ENCODE results near the gene CEBPA.
A peak's percentile ranks its signal among the peaks of the same experiment; 100 is the strongest.
"Not testable (repeated sequence)": the region's sequence is repeated elsewhere in the genome, so short reads cannot be mapped to it uniquely, and the experiment has no call there.

Gene CEBPA

GRCh38 chr19:33317517-33317916 is 15.2 kb upstream of the CEBPA start:
- Histone ChIP-seq H3K9me3 (no peaks in the 10 kb centered on the region; the same call in 1 of the 2 replicates), H3K27me3 (peaks cover 6% of the 10 kb centered on the region), H3K36me3 (no peaks in the 10 kb centered on the region), H3K4me1 (no peaks in the 10 kb centered on the region), H3K4me3 (ENCODE audit: low read depth, low read length) (no peak overlapping the region)
- TF ChIP-seq CTCF (IDR thresholded peaks at IDR 0.05; ENCODE audit: low read depth, low read length), result no peak
- no peak for DNase-seq

GRCh38 chr19:33316541-33317264 is 14.4 kb upstream of the CEBPA start:
- no peaks in the 10 kb centered on the region; the same call in 1 of the 2 replicates for H3K9me3 ChIP-seq
- no peak for DNase-seq
- H3K27me3 ChIP-seq, result peaks cover 6% of the 10 kb centered on the region
- H3K36me3 ChIP-seq, result no peaks in the 10 kb centered on the region
- TF ChIP-seq CTCF (IDR thresholded peaks at IDR 0.05; ENCODE audit: low read depth, low read length), result no peak
- no peak overlapping the region for H3K4me3 ChIP-seq (ENCODE audit: low read depth, low read length)
- no peaks in the 10 kb centered on the region for H3K4me1 ChIP-seq

GRCh38 chr19:33312808-33313207 is 10.5 kb upstream of the CEBPA start:
- not testable (repeated sequence) for H3K27me3 ChIP-seq; H3K4me1 ChIP-seq; H3K9me3 ChIP-seq; H3K36me3 ChIP-seq; H3K4me3 ChIP-seq (ENCODE audit: low read depth, low read length); DNase-seq

- TF ChIP-seq CTCF (IDR thresholded peaks at IDR 0.05; ENCODE audit: low read depth, low read length), result no peak
- H3K9me3 ChIP-seq, result no peaks in the 10 kb centered on the region; the same call in 1 of the 2 replicates
- DNase-seq, result no peak
- no peaks in the 10 kb centered on the region for H3K4me1 ChIP-seq
- H3K27me3 ChIP-seq, result peaks cover 6% of the 10 kb centered on the region
- no peaks in the 10 kb centered on the region for H3K36me3 ChIP-seq
- H3K4me3 ChIP-seq (ENCODE audit: low read depth, low read length), result no peak overlapping the region
These were observed 9.7 kb upstream of the CEBPA start for GRCh38 chr19:33312065-33312464.

- H3K4me1 ChIP-seq, result no peaks in the 10 kb centered on the region
- TF ChIP-seq CTCF (IDR thresholded peaks at IDR 0.05; ENCODE audit: low read depth, low read length), result 0 out of 2 replicates have a peak, but pooled peaks have one; percentile 15
- H3K9me3 ChIP-seq, result no peaks in the 10 kb centered on the region; the same call in 1 of the 2 replicates
- no peak for DNase-seq
- H3K4me3 ChIP-seq (ENCODE audit: low read depth, low read length), result no peak overlapping the region
- no peaks in the 10 kb centered on the region for H3K36me3 ChIP-seq
- peaks cover 4% of the 10 kb centered on the region for H3K27me3 ChIP-seq
These were observed 9.0 kb upstream of the CEBPA start for GRCh38 chr19:33311326-33311682.

- no peaks in the 10 kb centered on the region for H3K4me1 ChIP-seq
- no peak for TF ChIP-seq CTCF (IDR thresholded peaks at IDR 0.05; ENCODE audit: low read depth, low read length)
- no peaks in the 10 kb centered on the region for H3K36me3 ChIP-seq
- H3K9me3 ChIP-seq, result no peaks in the 10 kb centered on the region; the same call in 1 of the 2 replicates
- H3K4me3 ChIP-seq (ENCODE audit: low read depth, low read length), result no peak overlapping the region
- no peak for DNase-seq
- H3K27me3 ChIP-seq, result no peaks in the 10 kb centered on the region; the same call in 1 of the 2 replicates
These were observed 8.4 kb upstream of the CEBPA start for GRCh38 chr19:33310606-33311325.

All from BE2C (cell line).